DOHH2 (cell line): Measurements from ENCODE around the gene HYOU1.

Source experiments
- H3F3A ChIP-seq: fragments of 200-600 bp; sonication (generic), shearing (Covaris generic); 2 replicates; pipeline ENCODE4 v1.6.0; 2016; ENCODE audit warnings: antibody characterized with exemption, mild to moderate bottlenecking; ENCODE audit not compliant: control insufficient read depth, insufficient read depth
- H3K27ac ChIP-seq: fragments of 200-600 bp; sonication (generic); 2 replicates; pipeline ENCODE4 v1.5.1; 2014; ENCODE audit warnings: low read depth, mild to moderate bottlenecking, low read length, moderate library complexity
- H3K27me3 ChIP-seq: fragments of 200-600 bp; sonication (generic); 2 replicates; pipeline ENCODE4 v1.6.1; 2014; ENCODE audit warnings: mild to moderate bottlenecking, low read length, mixed read lengths; ENCODE audit not compliant: control insufficient read depth
- H3K36me3 ChIP-seq: fragments of 200-600 bp; sonication (generic); 2 replicates; pipeline ENCODE4 v1.6.1; 2014; ENCODE audit warnings: mild to moderate bottlenecking, low read length, moderate library complexity, mixed read lengths; ENCODE audit not compliant: control insufficient read depth
- H3K4me1 ChIP-seq: fragments of 200-600 bp; sonication (generic); 2 replicates; pipeline ENCODE4 v1.6.1; 2014; ENCODE audit warnings: mild to moderate bottlenecking, low read length, mixed read lengths; ENCODE audit not compliant: control insufficient read depth
- H3K4me2 ChIP-seq: fragments of 200-600 bp; sonication (generic); 2 replicates; pipeline ENCODE4 v1.6.0; 2014; ENCODE audit warnings: mild to moderate bottlenecking, low read length, moderate library complexity
- H3K4me3 ChIP-seq: fragments of 200-600 bp; sonication (generic); 2 replicates; pipeline ENCODE4 v1.5.1; 2014; ENCODE audit warnings: mild to moderate bottlenecking, low read length, mixed read lengths
- H3K79me2 ChIP-seq: fragments of 200-600 bp; sonication (generic); 2 replicates; pipeline ENCODE4 v1.6.1; 2014; ENCODE audit warnings: mild to moderate bottlenecking, low read length, mixed read lengths; ENCODE audit not compliant: control insufficient read depth
- H3K9me2 ChIP-seq: fragments of 200-600 bp; sonication (generic); replicated peaks from 2 replicates; pipeline ENCODE4 v1.6.1; 2014; ENCODE audit warnings: mild to moderate bottlenecking, low read length, mixed read lengths; ENCODE audit not compliant: control insufficient read depth
- H3K9me3 ChIP-seq: fragments of 200-600 bp; sonication (generic); 2 replicates; pipeline ENCODE4 v1.6.1; 2014; ENCODE audit warnings: antibody characterized with exemption, low read length, mixed read lengths; ENCODE audit not compliant: control insufficient read depth, insufficient read depth
- H4K20me1 ChIP-seq: fragments of 200-600 bp; sonication (generic); 2 replicates; pipeline ENCODE4 v1.6.0; 2014; ENCODE audit warnings: low read depth, mild to moderate bottlenecking, antibody characterized with exemption, low read length, moderate library complexity; ENCODE audit not compliant: control insufficient read depth, insufficient read depth
- CTCF ChIP-seq: fragments of 200-600 bp; sonication (generic); IDR thresholded peaks from one replicate; pipeline ENCODE4 v1.5.1; 2014; ENCODE audit warnings: antibody characterized with exemption, mild to moderate bottlenecking, low read depth, low read length; ENCODE audit not compliant: poor library complexity, severe bottlenecking
- EZH2phosphoT487 ChIP-seq: fragments of 200-600 bp; sonication (generic); IDR thresholded peaks from 2 replicates; pipeline ENCODE4 v1.6.1; 2017; ENCODE audit warnings: borderline replicate concordance, mild to moderate bottlenecking, antibody characterized with exemption, low read length, moderate library complexity, mixed read lengths

HYOU1 gene

DNA sequence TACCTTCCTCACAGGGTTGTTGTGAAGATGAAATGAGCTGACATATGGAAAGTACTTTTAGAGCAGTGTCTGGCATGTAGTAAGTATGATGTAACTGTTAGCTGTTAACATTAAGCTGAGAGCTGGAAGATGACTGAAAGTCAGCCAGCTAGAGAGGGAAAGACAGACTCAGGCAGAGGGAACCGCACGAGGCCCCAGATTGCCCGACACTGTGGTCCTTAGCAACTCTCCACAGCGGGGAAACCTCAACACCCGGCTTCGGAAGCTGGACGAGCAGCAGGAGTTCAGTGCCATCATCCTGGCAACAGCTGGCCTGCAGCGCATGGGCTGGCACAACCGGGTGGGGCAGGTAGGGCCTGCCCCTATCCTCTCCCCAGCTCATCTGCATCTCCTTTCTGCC lies 34.2 kb upstream of the HYOU1 start:
- Histone ChIP-seq H3K27ac (peak overlapping the region; percentile 82), H3K4me1 (peaks cover 60% of the 10 kb centered on the region), H3K36me3 (peaks cover 52% of the 10 kb centered on the region), H4K20me1 (peaks cover 17% of the 10 kb centered on the region), H3K4me3 (0 out of 2 replicates have a peak overlapping the region, but pooled peaks have one; percentile 5), H3K79me2 (peaks cover 50% of the 10 kb centered on the region), H3K9me3 (no peaks in the 10 kb centered on the region), H3K27me3 (no peaks in the 10 kb centered on the region), H3F3A (peaks cover 47% of the 10 kb centered on the region), H3K9me2 (no peaks in the 10 kb centered on the region), H3K4me2 (peak overlapping the region; percentile 90)
- TF ChIP-seq EZH2phosphoT487: no peak

DNA sequence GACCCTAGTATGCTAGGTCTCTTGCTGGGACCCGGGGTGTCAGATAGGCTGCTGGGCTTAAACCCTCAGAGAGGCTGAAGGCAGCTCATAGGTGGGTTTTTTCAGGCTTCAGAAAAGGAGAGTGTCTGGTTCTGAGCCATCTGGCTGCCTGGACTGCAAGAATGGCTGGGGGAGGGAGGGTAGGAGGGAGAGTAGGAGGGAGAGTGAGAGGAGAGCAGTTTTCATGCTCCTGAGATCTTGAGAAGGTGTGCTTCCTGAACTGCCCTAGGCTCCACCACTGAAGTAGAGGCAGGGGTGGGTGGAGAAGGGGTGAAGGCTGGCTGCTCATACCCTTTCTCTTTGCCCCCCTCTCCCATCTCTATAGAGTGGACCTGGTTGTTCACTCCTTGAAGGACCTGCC lies 32.3 kb upstream of the HYOU1 start:
- no peaks in the 10 kb centered on the region for H3K27me3 ChIP-seq
- H3F3A ChIP-seq: peaks cover 46% of the 10 kb centered on the region
- H3K4me2 ChIP-seq: no peak overlapping the region
- H3K36me3 ChIP-seq: peaks cover 44% of the 10 kb centered on the region
- no peaks in the 10 kb centered on the region for H3K9me3 ChIP-seq
- TF ChIP-seq CTCF: no peak
- no peak for TF ChIP-seq EZH2phosphoT487
- peaks cover 64% of the 10 kb centered on the region for H3K4me1 ChIP-seq
- H3K9me2 ChIP-seq: no peaks in the 10 kb centered on the region
- no peak overlapping the region for H3K4me3 ChIP-seq
- peaks cover 47% of the 10 kb centered on the region for H3K79me2 ChIP-seq
- peaks cover 17% of the 10 kb centered on the region for H4K20me1 ChIP-seq
- no peak overlapping the region for H3K27ac ChIP-seq

DNA sequence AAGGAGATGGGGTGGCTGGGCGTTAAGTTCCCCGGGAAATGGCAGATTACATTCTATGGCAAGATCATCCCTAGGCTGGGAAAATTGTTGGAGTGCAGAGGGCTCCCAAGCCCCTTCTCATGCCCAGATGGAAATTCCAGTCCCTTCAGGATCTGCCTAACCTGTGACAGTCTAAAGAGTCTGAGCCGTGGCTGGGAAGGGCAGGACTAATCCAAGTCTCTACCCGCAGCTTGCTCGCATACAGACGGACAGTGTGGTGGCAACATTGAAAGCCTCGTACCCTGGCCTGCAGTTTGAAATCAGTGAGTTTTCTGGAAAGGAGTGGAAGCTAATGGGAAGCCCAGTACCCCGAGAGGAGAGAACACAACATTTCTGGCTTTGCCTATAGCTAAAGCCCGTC lies 31.4 kb upstream of the HYOU1 start:
- peaks cover 34% of the 10 kb centered on the region for H3K36me3 ChIP-seq
- H3K9me2 ChIP-seq: no peaks in the 10 kb centered on the region
- peaks cover 64% of the 10 kb centered on the region for H3K4me1 ChIP-seq
- H3K4me2 ChIP-seq: no peak overlapping the region
- peaks cover 38% of the 10 kb centered on the region for H3K79me2 ChIP-seq
- TF ChIP-seq EZH2phosphoT487: no peak
- TF ChIP-seq CTCF: no peak
- no peaks in the 10 kb centered on the region for H3K9me3 ChIP-seq
- H3K27me3 ChIP-seq: no peaks in the 10 kb centered on the region
- no peak overlapping the region for H3K4me3 ChIP-seq
- H3K27ac ChIP-seq: no peak overlapping the region
- H3F3A ChIP-seq: peaks cover 38% of the 10 kb centered on the region
- peaks cover 10% of the 10 kb centered on the region for H4K20me1 ChIP-seq

DNA sequence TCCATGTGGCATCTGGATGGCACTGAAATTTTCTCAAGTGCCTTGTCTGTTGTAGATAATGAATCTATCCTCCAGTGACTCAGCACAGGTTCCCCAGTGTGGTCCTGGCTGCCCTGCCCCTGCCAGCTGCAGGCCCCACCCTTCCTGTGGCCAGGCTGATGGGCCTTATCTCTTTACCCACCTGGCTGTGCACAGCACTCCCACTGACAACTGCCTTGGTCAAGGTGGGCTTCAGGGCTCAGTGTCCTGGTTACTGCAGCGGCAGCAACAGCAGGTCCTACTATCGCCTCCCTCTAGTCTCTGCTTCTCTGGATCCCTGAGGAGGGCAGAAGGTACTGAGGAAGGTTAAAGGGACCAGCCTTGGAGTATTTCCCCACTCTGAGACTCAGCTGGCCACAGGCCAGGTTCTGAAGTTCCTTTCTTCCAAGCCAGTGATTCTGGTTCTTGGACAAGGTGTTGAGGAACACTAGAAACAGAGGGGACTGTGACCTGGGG lies 30.8 kb upstream of the HYOU1 start:
- Histone ChIP-seq H3K4me3 (no peak overlapping the region), H3K79me2 (peaks cover 32% of the 10 kb centered on the region), H3K27me3 (no peaks in the 10 kb centered on the region), H3K4me1 (peaks cover 58% of the 10 kb centered on the region), H3K9me3 (no peaks in the 10 kb centered on the region), H3K36me3 (peaks cover 28% of the 10 kb centered on the region), H3K9me2 (no peaks in the 10 kb centered on the region), H3K27ac (no peak overlapping the region), H3K4me2 (no peak overlapping the region), H4K20me1 (peaks cover 4% of the 10 kb centered on the region; the same call in 1 of the 2 replicates), H3F3A (peaks cover 31% of the 10 kb centered on the region)
- TF ChIP-seq EZH2phosphoT487 (no peak), CTCF (no peak)
